Stimulated activated CD8-positive, alpha-beta memory T cell treated with anti-CD3 and anti-CD28 coated beads, Interleukin-7, amount 100 ng/mL, for 24 hours (primary cell): ENCODE data around the gene NID1.

Experiments used
- DNase-seq: peaks from one replicate; pipeline ENCODE4 v3.0.0-alpha.2; 2020; ENCODE audit warnings: low read depth

Gene NID1

GRCh38 chr1:236064674-236065508 is at the start of gene NID1:
TSS of gene NID1 (minus strand) at chr1:236065090. CDS start at chr1:236065079, 11 bp downstream.
- no peak for DNase-seq

- no peak for DNase-seq
These were observed 49.3 kb upstream of the NID1 start for GRCh38 chr1:236114076-236114747.

GRCh38 chr1:236113324-236114032 is 48.6 kb upstream of the NID1 start:
- DNase-seq: no peak

- no peak for DNase-seq
These were observed 47.4 kb upstream of the NID1 start for GRCh38 chr1:236112332-236112627.

GRCh38 chr1:236111527-236112331 is 46.8 kb upstream of the NID1 start:
- DNase-seq: no peak

- no peak for DNase-seq
These were observed 45.2 kb upstream of the NID1 start for GRCh38 chr1:236110137-236110536.

GRCh38 chr1:236108027-236108648 is 43.2 kb upstream of the NID1 start:
- no peak for DNase-seq

GRCh38 chr1:236107121-236107907 is 42.4 kb upstream of the NID1 start:
- no peak for DNase-seq

GRCh38 chr1:236103646-236104218 is 38.8 kb upstream of the NID1 start:
- DNase-seq: no peak

- DNase-seq: no peak
These were observed 38.2 kb upstream of the NID1 start for GRCh38 chr1:236103059-236103458.

- no peak for DNase-seq
These were observed 37.7 kb upstream of the NID1 start for GRCh38 chr1:236102611-236103010.

GRCh38 chr1:236101233-236102200 is 36.6 kb upstream of the NID1 start:
- no peak for DNase-seq

GRCh38 chr1:236100799-236101198 is 35.9 kb upstream of the NID1 start:
- no peak for DNase-seq

- DNase-seq: no peak
These were observed 34.6 kb upstream of the NID1 start for GRCh38 chr1:236099355-236099974.

GRCh38 chr1:236098267-236098666 is 33.4 kb upstream of the NID1 start:
- DNase-seq: no peak

- DNase-seq: peak; percentile 64
These were observed 32.0 kb upstream of the NID1 start for GRCh38 chr1:236096660-236097482.

- no peak for DNase-seq
These were observed 31.0 kb upstream of the NID1 start for GRCh38 chr1:236095705-236096520.
